Muscle of arm (tissue), 12 donors: ENCODE results near the gene TNRC18. TPM values are rescaled to one million over a fixed set of nuclear protein-coding genes. Genes with fewer than 3 reads are reported as not detected.
"Not testable (repeated sequence)": the region's sequence is repeated elsewhere in the genome, so short reads cannot be mapped to it uniquely, and the experiment has no call there.

Experiments used
- DNase-seq: peaks from one replicate; pipeline ENCODE4 v3.0.0-alpha.2; 2013
- polyA plus RNA-seq, 12 donors: library from polyadenylated mRNA; unstranded; fragments of 120-200 nt; gene quantifications; one replicate each; pipeline ENCODE4 v1.2.1, GENCODE V29; 2013; ENCODE audit not compliant: insufficient read length in 12 of 12

Gene TNRC18
- polyA plus RNA-seq, 12 donors = 38.0 to 122 (median 44.6) TPM; not detected in 1

DNA sequence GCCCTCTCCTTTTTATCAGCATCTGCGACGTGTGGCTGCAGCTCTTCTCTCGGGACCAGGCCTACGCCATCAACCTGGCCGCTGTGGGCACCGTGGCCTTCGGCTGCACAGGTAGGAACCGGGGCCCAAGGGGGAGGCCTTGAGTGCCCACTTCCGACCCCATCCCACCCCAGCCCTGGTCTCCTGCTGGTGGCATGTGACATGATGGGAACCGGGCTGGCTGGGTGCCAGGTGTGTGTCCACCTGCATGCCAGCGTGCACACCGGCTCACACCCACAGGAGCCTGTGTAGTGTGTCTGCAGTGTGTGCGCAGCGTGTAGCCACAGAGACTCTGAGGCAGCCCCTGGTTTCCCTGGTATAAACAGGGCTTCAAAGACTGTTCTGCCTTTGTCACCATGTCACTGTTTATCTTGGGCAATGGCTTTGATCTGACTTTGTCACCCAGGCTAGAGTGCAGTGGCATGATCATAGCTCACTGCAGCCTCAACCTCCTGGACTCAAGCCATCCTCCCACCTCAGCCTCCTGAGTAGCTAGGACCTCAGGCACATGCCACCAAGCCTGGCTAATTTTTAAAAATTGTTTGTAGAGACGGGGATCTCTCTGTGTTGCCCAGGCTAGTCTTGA, 131.8 kb downstream of the TNRC18 start:
- DNase-seq = not testable (repeated sequence)

DNA sequence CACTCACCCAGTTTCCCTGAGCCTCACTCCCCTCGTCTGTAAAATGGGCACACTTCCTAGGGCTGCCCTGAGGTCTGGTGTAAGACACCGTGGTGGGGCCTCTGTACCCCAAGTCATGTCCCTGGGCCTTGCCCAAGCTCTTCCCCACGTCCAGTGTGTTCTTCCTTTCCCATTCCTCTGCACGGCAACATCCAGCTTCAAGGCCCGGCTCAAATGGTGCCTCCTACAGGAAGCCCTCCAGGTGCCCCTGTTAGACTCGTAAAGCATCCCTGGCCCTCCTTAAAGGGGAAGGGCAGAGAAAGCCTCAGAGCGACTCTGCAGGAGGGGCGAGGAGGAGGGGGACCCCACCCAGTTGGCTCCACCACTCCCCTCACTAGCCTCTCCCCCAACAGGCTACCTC, 132.3 kb downstream of the TNRC18 start:
- no peak for DNase-seq

DNA sequence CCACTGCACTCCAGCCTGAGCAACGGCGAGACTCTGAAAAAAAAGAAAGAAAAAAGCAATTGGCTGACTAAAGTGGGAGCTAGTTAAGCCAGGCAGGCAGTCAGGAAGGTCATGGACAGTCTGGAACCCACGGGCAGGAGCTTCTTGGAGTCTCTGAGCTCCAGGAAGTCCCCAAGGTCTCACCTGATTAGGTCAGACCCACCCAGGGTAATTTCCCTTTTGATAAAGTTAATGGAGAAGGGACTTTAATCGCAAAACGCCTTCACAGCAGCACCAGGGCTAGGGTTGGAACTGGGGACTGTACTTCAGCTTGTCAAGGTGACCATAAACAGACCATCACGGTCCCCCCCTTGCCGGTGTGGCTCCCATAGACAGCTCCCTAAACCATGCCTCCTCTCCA, 134.3 kb downstream of the TNRC18 start:
- no peak for DNase-seq

DNA sequence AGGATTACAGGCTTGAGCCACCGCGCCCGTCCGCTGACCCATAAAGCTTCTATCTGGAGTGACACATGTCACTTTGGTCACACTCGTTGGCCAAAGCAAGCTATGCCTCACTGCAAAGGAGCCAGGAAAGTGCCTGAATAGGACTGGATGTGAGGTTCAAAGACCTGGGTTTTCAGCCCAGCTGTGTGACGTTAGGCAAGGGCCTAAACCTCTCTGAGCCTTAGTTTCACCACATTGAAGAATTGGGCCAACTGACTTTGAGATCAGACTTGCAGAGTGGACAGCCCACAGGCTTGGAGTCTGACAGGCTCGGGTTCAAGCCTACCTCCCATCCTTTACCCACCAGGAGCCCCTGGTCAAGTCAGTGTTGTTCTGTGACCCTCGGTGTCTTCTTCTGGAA, 135.1 kb downstream of the TNRC18 start:
- not testable (repeated sequence) for DNase-seq

DNA sequence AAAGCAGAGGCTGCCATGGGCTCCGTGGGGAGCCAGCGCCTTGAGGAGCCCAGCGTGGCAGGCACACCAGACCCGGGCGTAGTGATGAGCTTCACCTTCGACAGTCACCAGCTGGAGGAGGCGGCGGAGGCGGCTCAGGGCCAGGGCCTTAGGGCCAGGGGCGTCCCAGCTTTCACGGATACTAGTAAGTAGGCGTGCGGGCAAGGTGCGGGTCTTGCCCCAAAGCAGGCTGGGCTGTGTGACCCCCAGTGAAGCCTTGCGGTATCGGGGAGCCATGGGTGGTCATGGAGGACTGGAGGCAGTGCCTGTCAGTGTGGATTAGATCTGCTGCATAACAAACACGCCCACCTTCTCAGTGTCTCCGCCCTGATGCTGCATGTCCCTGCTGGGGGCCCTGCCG, 135.8 kb downstream of the TNRC18 start:
- DNase-seq = no peak

DNA sequence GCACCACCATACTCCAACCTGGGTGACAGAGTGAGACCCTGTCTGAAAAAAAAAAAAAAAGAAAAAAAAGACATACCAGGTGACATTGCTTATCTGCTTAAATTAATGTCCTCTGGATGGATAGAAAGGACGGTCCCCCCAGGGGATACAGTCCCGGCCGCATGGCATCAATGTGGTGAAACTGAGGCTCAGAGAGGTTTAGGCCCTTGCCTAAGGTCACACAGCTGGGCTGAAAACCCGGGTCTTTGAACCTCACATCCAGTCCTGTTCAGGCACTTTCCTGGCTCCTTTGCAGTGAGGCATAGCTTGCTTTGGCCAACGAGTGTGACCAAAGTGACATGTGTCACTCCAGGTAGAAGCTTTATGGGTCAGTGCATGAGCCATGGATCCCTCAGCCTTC, 136.3 kb downstream of the TNRC18 start:
- DNase-seq = not testable (repeated sequence)

DNA sequence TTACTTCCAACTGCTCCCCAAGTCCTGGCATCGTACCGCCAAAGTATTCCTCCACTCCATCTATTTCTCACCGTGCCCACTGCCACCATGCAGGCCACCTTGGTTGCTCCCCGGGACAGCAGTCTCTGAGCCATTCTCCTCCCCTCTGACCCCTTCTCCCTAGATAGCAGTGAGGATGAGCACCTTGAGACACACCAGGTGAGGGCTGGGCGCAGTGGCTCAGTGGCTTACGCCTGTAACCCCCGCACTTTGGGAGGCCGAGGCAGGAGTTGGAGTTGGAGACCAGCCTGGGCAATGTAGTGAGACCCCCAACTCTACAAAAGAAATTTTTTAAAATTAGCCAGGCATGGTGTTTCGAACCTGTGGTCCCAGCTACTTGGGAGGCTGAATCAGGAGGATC, 136.7 kb downstream of the TNRC18 start:
- no peak for DNase-seq

DNA sequence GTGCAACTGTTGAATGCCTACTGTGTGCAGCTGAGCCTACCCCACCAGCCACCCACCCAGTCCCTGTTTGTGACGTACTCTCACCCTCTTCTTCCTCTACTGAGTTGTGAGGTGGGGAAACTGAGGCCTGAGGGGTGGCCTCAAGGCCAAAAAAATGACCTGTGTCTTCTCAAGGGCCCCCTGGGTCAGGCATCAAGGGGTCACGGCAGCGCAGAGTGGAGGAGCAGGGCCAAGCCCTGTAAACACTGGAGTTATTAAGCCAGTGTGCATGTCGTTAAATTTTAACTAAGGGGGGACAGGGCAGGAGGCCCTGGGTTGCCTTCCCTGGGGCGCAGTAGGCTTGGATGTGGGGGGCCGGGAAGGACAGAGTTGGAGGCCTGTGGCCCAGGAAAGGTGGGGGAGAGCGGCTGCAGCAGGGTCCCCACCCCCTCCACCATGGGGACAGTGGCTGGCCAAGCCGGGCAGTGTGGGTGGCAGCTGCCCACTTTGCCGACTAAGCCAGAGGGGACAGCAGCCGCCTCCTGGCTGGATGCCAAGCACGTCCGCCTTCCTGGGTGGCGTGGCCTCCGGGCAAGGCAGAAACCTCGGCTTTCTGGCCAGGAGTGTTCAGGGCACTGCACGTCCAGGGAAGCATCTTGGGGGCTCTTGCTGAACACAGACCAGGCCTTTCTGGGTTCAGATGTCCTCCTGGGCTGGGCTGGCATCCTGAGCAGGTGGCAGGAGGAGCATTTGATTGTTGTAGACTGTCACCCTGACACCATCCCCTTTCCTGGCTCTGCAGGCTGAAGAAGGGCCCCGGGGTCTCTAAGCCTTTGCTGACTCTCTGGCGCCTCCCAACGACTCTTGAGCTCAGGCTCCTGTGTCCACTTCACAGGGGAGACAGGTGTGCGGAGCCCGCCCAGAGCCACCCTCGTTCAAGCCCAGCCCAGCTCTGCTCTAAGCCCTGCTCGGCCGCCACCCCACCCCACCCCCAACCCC, 139.0 kb downstream of the TNRC18 start:
- DNase-seq = peak; percentile 28

DNA sequence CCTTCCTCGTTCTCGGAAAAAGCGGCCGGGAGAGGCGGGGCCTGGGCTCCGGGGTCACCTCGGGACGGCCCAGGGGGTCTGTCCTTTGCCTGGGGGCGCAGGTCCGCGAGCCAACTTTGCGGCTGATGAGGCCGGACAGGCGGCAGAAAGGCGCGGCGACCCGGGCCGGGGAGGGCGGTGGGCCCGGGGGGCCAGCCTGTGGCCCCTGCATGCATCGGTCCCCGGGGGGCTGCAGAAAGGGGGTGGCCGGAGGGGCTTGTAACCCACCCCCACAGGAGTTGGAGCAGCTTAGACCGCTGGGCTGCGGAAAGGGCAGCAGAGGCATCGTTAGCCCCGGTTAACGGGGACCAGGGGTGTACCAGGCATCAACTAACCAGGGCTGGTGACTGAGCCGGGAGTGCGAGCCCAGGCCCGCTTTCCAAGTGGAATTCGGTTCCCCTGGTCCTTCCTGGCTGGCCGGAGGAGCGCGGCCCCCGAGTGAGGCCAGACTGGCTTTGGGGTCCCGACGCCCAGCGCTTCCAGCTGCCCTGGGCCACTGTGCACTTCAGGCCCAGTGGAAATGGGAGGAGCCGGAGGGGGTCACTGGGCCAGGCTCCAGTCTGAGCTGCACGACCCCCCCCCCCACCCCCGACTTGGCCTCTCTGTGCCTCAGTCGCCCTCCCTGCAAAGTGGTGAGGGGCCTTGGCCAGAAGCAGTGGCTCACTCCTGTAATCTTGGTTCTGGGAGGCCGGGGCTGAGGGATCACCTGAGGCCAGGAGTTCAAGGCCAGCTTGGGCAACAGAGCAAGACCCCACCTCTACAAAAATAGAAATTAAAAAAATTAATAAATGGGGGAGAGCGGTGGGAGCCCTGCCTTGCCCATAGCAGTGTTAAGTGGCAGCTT, 140.0 kb downstream of the TNRC18 start:
- no peak for DNase-seq

DNA sequence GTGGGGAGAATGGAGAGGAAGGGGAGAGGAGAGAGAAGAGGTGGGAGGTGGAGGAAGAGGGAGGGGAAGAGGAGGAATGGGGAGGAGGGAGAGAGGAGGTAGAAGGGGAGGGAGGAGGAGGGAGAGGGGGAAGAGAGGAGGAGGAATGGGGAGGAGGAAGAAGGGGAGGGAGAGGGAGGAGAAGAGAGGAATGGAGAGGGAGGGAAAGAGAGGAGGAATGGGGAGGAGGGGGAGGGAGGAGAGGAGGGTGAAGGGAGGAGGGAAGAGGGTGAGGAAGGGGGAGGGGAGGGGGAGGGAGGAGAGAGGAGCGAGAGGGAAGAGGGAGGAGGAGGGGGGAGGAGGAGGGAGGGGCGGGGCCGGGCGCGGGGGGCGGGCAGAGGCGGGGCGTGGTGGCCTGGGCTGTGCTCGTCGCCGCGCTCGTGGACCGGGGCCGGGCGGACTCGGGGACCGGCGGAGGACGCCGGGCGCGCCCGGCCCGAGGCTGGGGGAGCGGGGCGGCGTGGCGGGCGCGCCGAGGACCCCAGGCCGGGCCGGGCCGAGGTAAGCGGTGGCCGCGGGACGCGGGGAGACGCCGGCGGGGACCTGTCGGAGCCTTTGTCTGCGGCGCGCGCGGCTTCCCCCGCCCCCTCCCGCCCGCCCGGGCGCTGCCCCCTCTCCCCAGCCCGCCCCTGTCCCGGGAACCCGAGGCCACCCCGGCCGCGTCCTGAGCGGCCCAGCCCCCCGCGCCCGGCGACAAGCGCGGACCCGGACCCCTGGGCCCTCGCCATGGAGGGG, 140.9 kb downstream of the TNRC18 start, which contains the start of gene SLC29A4:
Gene SLC29A4, plus strand, starts transcription at position 401 of the 774 bp plus-strand sequence. CDS start 4,874 bp downstream, outside the sequence.
- peak; percentile 33 for DNase-seq

DNA sequence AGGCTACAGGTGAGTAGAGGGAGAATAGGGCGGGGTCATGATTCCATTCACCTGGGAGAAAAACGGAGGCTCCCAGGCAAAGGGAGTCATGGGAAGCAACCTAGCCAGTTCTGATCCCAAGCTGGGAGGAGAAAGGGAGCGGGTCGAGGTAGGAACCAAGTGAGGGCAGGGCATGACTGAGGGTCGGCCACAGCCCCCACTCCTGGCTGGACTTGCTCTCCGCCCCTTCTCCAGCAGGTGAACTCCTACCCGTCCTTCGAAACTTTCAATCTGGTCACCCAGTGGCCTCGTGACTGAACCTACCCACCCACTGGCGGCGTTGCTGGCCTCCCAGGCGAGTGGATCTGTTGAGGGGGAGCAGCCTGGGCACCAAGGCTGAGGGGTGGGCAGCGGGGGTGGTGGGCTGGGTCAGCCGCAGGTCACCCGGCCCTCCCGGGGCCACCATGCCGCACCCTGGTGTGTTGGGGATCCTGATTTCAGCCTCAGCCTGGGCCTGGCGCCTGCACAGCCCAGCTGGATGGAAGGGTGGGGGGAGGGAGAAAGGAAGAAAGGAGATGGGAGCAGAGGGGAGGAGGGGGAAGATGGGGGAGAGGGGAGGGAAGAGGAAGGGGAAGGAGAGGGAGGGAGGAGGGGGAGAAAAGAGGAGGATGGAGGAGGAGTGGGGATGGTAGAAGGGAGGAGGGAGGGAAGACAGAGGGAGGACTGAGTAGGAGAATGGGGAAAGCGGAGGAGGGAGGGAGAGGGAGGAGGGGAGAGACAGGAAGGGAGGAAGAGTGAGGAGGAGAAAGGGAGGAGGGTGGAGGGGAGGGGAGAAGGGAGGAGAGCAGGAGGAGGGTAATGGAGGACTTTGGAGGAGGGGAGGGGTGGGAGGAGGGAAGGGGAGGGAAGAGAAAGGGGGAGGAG, 141.8 kb downstream of the TNRC18 start:
- DNase-seq = peak; percentile 41

DNA sequence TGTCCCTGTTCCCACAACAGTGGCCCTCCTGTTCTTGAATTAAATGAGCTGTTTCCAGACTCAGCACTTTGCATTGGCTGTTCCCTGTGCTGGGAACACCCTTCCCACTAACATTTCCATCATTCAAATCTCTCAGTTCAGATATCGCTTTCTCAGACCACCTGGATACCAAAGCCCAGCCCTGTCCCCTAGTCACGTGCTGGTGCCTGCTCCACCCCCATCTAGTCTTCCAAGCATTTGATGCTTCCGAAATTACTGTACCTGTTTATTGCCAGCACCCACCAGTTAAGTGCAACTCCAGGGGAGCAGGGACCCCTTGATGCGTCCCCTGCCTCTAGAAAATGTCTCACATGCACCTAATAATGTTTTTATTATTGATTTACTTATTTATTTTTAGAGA, 143.9 kb downstream of the TNRC18 start:
- DNase-seq = no peak

DNA sequence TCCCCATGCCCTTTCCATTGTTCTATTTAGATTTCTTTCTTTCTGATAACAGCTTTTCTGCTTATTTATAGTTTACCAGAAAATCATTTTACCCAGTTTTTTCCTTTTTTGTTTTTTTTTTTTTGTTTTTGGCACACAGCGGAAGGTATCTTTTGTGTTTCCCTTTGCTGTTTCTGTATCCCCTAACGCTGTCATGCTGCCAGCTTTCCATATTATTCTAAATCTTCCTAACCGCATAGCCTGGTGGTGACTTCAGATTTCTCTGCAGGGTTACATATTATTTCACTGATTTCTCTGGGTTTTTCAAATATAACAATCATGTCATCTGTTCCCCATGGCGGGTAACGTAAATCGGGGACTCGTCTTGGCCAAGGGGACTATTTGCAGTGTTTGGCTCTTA, 144.9 kb downstream of the TNRC18 start:
- DNase-seq = peak; percentile 45

DNA sequence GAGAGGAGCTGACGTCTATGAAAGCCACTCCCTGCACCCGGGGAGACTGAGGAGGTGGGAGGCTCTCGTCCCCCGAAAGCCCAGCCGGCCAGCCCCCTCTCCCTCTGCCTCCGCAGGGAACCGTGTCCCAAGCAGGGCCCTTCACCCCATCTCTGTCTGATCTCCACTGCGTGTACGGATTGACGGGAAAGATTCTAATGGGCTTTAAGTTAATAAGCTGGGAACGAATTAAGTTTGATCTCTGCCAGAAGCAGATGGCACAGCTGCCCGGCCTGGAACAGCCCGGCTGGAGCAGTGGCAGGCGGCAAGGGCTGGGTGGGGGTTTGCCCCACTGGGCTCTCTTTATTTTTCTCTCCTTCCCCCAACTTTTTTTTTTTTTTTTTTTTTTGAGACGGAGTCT, 147.0 kb downstream of the TNRC18 start:
- no peak for DNase-seq

DNA sequence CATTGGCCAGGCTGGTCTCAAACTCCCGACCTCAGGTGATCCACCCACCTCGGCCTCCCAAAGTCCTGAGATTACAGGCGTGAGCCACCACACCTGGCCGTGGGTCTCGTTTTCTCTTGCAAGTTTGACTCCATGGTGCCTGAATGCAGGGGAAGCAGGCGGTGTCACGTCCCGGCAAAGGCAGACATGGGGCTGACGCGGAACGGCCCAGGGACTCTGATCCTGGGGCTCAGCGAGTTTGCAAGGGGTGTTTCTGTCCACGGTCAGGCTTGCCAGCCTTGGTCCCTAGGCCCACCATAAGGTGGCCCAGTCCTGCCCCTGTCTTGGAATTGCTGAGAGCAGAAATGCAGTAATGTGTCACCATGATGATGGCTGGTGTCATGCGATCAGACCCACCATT, 147.5 kb downstream of the TNRC18 start:
- DNase-seq = not testable (repeated sequence)

DNA sequence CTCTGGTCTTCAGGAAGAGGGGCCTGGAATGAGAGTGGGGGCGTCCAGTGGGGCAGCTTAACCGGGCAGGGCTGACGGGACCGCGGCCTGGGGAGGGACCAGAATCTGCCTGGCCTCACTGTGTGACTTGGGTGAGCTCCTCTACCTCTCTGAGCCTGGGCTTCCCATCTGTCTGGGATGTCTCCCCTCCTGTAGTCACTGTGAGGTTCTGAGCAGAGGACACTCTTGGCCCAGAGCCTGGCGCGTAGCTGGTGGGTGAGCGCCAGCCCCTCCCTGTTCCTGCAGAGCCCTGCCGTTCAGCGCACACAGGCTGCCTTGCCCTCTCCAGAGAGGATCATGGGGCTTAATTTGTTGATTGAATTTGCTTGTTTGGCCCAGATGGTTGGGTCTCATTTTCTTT, 148.1 kb downstream of the TNRC18 start:
- DNase-seq = peak; percentile 41

DNA sequence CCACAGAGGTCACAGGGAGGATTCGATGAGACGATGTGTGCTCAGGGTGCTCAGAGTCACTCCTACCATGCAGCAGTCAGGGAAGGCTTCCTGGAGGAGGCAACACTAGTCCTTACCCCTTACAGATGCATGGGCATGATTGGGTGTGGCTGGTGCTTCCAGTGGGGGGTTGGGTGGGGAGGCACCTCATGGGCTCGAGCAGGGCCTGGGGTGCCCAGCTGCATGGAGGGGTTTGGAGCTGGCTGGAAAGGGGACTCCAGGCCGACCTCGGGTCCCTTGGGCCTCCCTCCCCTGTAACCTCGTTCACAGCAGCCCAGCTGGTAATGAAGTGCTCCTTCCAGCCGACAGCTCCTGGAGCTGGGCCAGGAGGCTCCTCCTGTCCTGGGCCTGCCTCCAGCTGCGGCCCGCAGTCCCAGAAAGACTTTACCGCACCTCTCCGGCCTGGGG, 148.6 kb downstream of the TNRC18 start:
- peak; percentile 24 for DNase-seq

DNA sequence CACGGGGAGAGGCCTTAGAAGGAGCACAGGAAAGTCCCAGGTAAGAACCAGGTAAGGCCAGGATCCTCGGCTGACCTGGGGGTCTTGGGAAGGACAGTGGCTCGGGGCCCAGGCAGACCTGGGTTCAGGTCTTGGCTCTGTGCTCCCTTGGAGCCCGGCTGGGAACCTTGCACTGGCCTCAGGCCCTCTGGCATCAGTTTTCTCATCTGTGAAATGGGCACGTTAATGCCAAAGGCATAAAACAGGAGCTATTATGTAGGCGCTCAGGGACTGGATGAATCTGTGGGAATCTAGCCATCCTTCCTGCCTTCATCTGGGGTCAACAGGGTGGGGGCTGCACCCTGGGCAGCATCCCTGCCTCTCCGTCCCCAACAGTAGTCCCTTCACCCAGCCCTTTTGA, 149.2 kb downstream of the TNRC18 start:
- no peak for DNase-seq

DNA sequence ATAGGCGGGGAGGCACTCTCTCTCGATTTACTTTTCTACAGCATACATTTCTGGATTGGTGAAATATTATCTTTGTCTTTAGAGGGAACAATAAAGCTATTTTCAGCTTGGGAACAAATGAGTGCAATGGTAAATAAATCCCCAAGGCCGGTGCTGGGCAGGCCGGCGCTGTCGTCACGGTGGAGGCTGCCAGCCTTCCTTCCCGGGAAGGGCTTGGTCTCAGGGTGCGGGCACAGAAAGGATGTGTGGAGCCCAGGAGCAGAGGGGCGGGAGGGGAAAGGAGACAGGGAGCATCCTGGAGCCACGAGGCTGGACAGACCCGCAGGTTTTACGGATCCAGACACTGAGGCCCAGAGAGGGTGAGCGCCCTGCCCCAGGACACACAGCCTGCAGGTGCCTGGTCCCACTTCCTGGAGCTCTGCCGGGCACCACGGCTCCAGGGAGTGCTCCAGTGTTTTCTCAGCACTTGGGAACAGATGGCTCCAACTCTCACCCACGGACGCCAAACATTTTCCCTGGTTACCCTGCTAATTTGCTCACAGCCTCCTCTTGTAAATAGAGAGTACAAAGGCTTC, 149.7 kb downstream of the TNRC18 start:
- DNase-seq = not testable (repeated sequence)

DNA sequence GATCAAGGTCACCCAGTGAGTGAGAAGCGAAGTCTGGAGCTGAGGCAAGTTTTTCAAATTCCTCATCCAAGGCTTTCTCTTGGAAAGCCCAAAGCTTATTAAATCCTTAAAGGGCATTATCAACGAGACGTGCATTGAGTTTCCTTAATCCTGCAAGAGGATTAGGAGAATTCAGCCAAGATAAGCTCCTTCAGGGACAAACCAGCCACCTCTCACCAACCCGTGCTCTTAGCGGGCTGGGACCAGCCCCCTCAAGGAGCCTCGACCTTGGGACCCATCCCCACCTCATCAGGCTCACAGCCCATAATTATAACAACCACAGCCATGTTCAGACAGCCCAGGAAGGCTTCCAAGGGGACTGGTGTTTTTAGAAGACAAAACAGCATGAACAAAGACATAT, 152.8 kb downstream of the TNRC18 start:
- no peak for DNase-seq
